Fibroblast of gingiva (primary cell): ENCODE results near the gene MSANTD4.
A peak's percentile ranks its signal among the peaks of the same experiment; 100 is the strongest.
"Not testable (repeated sequence)": the region's sequence is repeated elsewhere in the genome, so short reads cannot be mapped to it uniquely, and the experiment has no call there.

Experiments
- DNase-seq: peaks from one replicate; pipeline ENCODE4 v3.0.0-alpha.2; 2011; ENCODE audit warnings: low read depth

MSANTD4 gene

DNA sequence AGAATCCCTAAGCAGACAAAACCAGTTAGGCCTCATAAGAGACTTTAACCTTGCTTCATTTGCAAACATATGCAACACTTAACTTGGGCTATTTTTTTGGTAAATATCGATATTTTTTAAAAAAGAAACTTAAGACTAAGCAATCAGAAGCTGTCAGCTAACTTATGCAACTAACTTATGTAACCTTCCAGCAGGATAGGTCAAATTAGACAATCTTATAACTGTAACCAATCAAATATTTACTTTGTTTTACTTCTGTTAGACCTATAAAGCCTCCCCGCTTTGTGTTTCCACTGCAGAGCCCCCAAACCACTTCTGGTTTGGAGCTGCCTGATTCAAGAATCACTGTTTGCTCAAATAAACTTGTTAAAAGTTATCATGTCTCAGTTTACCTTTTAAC is 8.0 kb downstream of the MSANTD4 start:
- no peak for DNase-seq

DNA sequence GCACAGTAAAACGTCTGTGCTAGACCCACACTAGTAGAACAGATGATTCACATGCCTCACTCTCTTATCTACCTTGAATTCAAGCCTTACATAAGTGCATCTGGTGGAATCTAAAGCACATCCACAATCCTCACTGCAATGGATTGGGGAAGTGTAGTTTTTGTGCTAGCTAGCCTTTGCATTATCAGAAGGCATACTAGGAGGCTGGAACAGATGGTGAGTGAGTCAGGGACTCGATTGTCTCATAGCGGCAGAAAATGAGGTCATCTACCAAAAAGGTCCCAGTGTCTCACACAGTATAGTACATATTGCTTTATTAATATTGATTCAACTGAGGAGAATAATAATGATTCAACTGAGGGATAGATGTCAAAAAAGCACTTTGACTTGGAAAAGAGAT is 9.3 kb downstream of the MSANTD4 start:
- peak; percentile 46 for DNase-seq

DNA sequence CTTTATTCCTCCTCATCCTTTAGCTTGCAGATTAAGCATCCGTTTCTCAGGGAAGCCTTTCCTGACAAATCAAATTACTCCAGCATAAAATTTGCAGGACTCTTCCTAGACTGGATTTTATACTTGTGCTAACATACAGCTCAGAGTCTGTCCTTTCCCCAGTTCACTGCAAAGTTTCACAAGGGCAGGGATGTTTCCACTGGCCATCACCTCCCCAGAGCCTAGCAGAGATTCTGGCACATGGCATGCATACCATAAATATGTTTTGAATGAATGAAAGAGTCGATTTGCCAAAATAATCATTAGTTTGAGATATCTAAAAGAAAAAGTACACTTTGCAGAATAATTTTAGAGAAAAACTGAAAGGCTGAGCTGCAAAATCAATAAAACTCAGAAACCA is 10.6 kb downstream of the MSANTD4 start:
- peak; percentile 74 for DNase-seq

DNA sequence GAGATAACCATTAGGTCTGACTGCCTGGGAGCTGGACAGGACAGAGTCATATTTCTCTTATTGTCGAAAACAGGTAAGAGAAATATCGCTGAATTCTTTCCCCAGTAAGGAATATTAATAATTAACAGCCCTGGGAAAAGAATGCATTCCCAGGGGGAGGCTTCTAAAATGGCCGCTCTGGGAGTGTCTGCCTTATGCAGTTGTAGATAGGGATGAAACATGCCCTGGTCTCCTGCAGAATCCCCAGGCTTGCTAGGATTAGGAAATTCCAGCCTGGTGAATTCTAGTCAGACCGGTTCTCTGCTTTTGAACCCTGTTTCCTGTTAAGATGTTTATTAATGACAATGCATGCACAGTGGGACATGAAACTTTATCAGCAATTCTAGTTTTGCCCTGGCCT is 18.9 kb downstream of the MSANTD4 start:
- not testable (repeated sequence) for DNase-seq

DNA sequence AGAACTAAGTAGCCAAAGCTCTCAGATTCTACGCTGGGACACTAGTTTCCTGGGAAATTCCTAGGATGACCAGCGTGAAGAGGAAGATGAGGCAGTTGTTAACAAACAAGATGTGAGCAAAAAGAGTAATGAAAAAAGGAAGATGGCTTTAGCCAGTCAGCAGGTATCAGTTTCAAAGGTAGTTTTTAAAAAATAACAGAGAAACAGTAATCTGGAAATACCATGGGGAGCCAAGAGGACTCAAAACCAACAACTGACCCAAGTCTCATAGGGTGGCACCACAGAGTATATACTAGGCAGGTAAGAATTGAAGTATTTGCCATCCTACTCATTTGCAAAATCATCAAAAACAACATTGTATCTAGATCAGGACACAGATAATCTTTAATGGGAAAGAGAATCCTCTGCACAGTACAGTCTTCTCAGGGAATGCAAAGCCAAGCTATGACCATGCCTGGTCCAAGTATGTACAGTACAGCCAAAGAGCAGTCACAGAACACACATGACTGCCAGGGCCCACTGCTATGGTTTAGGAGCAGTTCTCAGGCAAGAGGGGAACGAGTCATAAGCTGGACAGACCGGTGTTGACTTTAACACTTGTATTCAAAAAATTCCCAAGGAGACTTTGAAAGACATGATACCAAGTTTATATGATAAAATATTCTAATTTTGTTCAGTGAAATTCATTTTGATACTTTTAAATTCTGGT is 20.6 kb downstream of the MSANTD4 start:
- DNase-seq: no peak

DNA sequence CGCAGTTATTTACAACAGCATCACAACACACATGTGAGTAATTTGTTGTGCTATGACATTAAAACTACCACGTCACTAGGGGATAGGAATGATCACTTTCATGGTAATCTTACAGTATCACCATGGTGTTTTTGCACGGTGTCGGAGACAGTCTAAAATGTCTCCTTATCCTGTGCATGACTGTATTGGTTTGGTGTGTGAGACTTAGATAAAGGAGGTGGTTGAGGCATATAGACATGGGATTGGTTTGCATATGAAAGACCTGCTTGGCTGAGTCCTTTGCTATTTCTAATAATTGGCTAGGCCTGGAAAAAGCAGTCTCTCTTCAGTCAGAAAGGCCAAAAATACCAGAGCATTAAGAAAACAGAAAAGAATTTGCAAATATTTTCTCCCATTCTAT is 30.2 kb downstream of the MSANTD4 start:
- no peak for DNase-seq

DNA sequence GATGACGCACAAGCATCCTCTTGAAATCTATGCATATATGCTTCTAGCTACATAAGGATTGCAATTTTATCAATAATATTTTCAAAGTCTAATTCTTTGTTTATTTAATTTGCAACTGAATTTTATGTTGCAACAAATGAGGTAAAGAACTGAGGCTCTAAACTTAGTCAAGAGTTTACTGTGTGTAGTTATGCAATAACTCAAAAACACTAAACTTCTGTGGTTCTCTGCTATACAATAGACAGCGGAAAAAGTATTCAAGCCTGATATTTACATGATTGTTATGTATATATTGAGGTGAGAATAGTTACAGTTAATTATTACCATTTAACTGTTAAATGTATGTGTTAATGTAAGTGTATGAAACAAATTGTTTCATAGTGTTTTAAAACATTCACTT is 32.9 kb downstream of the MSANTD4 start:
- no peak for DNase-seq

DNA sequence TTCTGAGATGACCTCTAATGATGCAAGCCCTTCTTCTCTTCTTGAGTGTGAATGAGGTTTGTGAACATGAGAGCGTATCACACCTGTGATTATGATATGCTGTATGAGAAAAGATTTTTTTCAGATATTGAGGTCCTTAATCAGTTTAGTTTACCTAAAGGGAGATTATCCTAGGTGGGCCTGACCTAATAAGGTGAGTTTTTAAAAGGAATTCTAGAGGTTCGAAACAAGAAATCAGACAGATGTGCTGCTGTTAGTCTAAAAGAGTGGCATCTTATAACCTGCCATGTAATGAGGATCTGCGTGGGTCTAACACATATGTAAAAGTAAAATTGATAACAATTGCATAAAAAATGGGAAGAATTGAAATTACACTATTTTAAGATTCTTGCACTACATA is 33.8 kb downstream of the MSANTD4 start:
- DNase-seq: no peak

DNA sequence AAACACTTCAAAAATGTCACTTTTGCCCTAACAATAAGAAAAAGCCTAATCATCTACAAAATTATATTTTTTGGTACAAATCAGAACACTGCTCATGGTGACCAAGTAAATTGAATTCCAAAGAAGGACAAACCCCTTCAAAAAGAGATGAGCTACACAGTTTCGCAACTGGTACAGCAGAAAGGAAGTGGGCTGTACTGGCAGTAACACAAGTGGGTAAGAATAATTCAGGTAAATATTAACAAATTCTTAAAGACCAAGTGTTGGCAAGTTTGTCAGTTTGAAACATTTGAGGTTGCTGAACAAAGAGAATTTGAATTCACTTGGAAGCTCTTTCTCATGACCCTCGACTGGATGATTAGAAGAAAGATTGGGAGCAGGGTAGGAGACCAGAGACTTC is 35.5 kb downstream of the MSANTD4 start:
- DNase-seq: no peak

DNA sequence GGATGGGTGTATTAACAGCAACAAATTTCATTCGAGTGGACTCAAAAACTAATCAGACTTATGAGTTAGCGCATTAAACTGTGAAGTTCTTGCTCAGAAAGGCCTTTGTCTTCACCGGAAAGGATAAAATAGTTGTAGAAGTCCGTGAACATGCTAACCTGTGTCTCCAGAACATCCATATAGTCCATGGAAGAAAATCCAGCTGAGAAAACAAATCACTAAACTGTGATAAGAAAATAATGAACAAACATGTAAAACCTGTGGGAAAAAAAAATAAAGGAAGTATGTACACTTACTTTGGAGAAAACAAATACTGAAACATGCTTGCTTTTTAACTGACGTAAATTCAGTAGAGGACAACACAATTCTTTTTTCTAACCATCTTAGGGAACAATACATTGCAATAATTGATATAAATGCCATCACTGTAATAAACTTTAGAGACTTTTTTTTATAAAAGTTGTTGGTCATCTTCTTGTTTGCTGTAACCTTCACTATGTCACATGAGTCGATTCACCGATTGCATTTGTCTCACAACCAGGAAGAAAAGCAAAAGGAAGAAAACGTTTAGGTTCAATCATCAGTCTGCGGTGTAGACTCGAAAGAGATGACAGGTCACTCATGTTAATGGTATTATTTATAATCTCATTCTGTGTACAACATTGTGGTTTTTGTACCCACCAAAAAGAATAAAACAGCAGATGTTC is 41.9 kb downstream of the MSANTD4 start:
- DNase-seq: no peak

DNA sequence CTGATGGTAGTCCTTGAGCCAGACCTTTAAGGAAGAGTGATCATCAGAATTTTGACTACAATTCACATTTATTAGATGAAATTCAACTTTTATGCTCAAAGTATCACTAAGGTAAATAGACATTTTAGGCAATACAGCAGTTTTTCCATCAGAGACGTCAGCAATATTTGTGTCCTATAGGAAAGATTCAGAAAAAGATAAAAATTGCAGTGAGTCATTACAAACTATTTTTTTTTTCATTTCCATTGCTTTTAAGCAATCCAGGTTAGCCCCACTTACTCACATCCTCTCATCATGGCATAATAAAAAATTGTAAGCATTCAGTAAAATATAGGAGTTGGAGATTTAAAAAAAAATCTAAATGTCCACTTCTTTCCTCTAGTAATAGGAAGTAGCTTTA is 46.9 kb downstream of the MSANTD4 start:
- no peak for DNase-seq

DNA sequence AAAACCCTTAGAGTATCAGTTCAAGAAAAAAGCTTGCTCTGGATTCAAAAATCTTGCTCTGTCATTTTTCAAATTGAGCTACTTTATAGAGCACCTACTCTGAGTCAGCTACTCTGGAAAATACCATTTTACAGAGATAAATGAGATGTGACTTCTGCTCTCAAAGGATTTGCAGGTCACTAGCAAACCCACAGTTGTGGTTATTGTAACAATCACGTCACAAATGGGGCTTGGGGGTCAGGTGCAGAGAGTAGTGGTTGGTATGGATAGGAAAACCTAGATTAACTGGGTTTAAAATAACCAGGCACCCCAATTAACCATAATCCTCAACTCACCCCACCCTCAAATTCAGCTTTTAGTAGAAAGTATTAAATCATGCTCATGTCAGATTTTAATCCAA is 52.3 kb downstream of the MSANTD4 start:
- no peak for DNase-seq

DNA sequence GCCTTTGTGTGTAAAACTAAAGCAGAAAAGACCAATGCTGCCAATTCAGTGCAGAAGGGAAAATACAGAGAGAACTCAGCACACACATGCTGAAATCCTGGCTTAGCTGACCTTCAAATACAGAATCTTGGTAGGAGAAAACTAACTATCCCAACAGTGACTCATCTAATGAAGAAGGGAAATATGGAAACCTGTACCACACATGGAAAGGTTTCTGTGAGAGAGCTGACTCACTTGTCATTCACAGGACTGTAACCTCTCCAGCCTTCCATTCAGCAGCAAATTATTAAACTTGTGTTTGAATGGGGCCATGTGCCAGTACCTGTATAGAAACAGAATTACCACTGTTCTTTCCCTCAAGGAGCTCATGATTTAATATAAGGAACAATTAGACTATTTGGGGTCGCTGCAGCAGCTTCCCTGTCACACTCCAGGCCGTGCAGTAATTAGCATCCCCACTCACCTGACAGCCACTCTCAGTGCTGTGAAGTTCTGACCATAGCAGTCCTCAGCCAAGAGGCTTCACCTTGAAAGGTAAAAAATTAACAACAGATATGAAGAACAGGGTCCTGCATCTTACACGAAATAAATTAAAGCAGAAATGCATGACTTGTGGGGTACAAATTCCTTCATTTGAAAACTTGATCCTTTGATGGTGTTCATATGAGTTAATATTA is 53.9 kb downstream of the MSANTD4 start:
- DNase-seq: peak; percentile 2

DNA sequence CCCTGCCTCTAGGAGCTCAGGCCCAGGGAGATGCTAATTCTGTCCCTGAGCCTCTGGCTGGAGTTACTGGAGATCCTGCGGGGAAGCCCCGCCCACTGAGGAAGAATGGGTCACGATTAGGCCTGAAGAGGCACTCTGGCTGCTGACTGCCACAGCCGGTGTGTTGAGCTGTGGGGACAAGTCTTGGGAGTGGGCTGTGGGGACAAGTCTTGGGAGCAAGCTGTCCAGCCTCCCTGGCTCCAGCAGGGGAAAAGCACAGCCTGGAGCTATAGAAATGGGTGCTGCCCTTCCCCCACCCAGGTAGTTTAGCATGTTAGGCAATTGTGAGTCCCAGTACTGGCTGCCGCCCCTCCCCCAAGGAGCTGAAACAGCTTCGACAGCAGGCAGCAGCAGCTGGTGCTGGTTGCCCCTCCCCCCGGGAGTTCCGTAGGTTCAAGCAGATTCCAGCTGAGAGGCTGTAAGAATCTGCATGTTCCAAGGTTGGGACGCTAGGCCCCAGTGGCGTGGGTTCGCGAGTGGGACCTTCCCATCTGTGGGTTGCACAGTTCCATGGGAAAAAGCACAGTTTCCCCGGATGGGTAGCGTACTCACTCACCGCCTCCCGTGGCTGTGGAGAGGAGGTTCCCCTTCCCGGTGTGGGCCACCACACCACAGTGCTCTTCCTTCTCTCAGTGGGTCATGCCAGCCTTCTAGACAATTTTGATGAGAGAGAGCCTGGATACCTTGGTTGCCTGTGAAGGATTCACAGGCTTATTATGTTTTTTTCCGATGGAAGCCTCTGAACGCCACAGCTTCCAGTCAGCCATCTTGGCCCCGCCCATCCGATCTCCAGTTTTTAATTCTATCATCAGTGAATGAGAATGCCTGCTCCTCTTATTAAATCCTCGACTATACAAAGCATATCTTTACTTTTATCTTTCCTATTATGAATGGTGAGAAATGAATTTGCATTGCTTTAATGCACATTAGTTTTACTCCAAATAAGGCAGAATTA is 61.5 kb downstream of the MSANTD4 start:
- no peak for DNase-seq
